CD4-positive, alpha-beta T cell treated with Interleukin-6 for 4 hours (primary cell): Measurements from ENCODE around the gene SHISAL1.

Experiments used
- DNase-seq: peaks from one replicate; pipeline ENCODE4 v3.0.0-alpha.2; 2020; ENCODE audit warnings: mixed read lengths

SHISAL1 gene

GRCh38 chr22:44341431-44342346 is 28.9 kb upstream of the SHISAL1 start:
- no peak for DNase-seq

GRCh38 chr22:44340271-44341239 is 27.8 kb upstream of the SHISAL1 start:
- DNase-seq: no peak

DNA sequence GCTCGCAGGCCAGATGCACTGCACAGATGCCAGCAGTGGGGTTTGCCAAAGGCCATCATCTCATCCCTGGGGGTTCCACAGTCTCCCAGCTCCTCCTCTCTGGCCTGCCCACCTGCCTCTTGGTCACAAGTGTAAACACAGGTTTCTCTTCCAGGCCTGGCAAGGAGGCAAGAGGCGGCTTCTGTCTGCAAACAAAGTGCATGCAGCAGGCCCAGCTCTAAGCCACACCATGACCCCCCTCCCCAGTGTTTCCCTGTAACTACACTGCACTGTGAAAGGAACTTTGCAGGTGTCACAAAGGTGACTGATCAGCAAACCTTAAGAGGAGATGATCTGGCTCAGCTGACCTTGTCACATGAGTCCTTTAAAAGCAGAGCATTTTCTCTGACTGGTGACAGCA is 26.2 kb upstream of the SHISAL1 start:
- DNase-seq: no peak

DNA sequence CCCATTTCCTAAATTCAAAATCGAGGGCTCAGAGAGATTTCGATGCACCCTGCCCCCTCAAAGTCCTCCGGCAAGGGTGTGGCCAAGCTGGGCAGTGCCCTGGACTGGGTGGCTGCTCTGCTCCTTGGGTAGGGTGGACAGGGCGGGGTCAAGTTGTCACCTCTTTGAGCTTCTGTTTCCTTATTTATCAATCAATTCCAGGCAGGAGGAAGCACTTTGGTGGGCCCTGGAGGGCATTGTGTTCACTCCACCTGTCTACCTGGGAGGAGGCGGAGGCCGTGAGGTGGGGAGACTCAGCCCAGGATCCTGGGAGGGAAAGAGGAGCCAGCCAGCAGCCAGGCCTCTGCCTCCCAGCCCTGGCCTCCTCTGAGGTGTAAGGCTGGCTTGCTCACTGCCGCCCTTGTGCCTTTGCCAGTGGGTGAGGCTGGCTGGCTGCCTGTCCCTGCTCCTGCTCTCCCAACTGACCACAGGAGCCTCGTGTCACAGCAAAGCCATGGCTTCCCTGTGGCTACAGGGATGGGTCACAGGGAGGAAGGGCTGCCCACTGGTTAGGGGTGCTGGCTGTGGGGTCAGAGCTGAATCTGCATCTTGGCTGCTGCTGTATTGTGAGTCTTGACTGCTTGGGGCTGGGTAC is 25.5 kb upstream of the SHISAL1 start:
- DNase-seq: no peak

GRCh38 chr22:44337678-44338004 is 24.9 kb upstream of the SHISAL1 start:
- no peak for DNase-seq

DNA sequence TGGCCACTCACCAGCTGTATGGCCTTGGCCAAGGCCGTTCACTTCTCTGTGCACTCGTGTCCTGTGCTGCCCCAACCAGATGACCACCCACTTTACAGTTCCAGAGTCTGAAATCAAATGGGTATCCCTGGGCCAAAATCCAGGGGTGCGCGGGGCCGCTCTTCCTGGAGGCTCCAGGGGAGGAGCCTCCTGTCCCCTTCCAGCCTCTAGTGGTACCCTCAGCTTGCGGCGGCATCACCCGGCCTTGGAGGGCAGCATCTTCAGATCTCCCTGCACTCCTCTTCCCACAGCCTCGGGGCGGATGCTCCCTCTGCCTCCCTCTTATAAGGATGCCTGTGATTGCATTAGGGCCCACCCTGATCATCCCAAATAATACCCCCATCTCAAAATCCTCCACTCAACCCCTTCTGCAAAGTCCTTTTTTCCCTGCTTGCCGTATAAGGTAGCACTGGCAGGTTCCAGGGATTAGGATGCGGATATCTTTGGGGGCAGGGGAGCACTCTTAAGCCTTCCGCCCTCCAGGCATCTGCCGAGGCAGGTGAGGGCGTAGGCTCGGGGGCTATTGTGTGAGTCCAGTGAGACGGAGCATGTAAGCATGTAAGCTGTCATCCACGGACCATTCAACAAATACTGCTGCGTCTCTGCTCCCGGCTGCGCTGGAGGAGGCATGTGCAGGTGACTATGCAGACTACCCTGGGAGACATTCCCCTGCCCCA is 24.4 kb upstream of the SHISAL1 start:
- no peak for DNase-seq

DNA sequence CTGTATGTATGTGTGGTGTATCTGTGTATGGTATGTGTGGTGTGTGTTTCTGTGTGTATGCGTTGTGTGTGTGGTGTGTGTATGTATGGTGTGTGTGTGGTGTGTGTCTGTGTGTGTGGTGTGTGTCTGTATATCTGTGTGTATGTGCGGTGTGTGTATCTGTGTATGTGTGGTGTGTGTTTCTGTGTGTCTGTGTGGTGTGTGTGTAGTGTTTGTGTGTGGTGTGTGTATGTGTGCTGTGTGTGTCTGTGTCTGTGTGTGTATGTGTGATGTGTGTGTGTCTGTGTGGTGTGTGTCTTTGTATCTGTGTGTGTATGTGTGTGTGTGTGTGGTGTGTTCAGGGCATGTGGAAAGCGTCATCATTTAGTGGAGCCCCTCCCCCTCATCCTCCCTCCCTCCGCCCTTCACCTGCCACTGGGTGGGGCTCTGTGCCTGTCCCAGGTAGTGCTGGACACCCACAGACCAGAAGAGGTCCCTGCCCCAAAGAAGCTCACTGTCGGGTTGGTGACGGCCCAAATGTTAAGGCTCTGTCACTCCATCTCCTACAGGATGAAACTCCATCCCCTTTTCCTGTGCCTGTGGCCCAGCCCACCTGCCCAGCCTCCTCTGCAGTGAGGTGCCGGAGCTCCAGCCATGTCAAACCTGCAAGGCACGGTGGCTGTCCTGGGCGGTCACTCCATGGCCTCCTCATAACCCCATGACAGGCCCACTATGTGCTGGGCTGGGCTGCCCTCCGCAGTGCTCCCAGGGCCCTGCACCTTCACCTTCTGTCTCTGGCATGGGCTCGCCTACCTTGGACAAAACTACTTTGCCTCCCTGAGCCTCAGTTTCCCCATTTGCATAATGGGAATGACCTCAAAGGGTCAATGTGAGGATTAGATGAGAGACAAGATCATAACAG is 23.4 kb upstream of the SHISAL1 start:
- no peak for DNase-seq

GRCh38 chr22:44335066-44335839 is 22.5 kb upstream of the SHISAL1 start:
- no peak for DNase-seq

DNA sequence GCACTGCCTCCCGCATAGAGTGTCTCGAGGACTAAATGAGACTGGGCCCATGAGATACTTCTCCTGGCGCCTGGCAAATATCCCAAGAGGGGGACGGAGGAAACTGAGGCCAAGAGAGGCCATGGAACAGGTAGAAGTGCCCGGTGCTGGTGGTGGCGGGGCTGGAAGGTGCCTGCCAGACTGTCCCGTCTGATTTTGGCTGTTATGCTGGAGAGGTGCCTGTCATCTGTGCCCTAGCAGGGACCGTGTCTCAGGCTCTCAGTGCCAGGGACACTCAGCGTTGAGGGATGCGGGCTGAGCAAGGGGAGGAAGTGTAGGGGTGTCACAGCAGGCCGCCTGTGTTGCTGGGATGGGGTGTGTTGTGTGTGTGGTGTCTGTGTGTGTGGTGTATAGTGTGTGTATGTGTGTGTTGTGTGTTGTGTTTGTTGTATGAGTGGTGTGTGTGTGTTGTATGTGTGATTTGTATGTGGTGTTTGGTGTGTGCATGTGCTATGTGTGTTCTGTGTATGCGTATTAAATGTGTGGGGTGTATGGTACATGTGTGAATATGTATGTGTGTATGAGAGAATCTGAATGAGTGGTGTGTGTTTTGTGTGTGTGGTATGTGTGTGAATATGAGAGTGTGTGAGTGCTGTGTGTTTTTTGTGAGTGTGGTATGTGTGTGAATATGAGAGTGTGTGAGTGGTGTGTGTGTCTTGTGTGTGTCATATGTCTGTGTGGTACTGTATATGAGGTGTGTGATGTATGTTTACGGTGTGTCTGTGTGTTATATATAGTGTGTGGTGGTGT is 21.3 kb upstream of the SHISAL1 start:
- no peak for DNase-seq

DNA sequence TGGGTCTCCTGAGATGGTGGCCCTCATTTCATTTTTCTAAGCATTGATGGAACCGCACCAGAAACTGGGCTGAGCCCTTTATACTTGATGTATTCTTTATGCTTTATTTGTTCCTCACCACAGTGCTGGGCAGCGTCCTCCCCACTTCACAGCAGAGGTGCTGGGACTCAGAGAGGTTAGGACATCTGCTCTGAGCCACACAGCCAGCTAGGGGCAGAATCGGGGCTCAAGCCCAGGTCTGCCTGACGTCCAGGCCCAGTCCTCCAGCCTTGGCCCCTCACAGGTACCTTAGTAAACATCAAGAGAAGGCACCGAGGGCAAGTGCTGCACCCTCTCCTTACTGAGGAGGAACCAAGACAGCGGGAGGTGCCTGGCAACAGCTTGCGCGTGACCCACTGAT is 20.2 kb upstream of the SHISAL1 start:
- no peak for DNase-seq

DNA sequence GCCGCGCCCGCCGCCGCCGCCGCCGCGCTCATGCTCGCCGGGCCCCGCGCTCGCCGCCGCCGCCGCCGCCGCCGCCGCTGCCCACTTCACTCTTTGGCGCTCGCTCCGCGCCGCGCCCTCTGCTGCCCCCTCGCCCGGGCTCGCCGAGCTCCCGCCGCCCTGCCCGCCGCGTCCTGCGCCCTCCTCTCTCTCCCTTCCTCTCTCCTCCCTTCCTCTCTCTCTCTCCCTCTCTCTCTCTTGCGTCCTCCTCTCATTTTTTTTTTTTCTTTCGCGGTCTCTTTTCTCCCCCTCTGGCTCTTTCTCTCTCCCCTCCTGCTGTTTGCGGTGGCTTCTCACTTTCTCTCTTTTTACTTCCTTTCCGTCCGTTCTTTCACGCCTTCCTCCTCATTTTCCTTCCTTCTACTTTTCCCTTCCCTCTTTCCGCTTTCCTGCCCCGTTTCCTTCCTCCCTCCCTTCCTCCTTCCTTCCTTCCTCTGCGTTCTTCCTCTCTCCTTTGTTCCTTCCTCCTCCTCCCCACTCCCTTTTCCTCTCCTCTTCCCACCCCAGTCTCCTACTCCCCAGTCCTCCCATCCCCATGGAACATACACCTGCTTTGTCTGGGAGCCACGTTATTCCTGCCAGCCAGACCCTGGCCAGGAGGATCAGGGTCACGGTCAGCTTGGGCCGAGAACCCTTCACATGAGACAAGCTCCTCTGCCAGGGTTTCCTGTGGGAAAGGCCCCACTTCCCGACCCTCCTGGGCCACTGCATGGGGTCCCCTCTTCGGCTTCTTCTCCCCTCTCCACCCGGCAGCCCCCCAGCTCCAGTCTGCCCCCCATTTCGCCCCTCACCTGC is 19.3 kb upstream of the SHISAL1 start:
- DNase-seq: no peak

GRCh38 chr22:44330744-44331660 is 18.3 kb upstream of the SHISAL1 start:
- no peak for DNase-seq

DNA sequence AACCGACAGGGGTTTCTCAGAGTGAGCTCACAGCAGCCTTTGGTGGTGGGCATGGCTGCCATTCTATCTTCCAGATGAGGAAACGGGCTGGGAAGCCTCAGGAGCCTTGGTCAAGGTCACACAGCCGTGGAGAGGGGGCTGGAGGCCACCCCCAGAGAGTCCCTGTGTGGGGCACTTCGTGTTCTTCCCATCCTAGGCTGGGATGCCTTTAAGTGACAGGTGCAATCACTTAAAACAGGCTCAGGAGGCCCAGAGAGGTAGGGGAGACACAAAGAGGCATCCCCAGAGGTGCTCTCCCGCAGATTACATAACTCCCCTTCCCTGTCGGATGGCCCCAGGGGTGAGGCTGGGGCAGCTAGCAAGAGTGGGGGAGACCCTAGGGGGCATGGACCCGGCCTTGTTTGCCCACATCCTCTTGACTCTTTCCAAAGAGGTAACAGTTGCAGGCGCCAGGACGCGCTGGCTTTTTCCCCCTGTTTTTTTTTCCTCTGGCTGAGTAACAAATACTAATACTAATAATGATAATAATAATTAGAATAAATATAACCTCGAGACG is 17.5 kb upstream of the SHISAL1 start:
- no peak for DNase-seq

DNA sequence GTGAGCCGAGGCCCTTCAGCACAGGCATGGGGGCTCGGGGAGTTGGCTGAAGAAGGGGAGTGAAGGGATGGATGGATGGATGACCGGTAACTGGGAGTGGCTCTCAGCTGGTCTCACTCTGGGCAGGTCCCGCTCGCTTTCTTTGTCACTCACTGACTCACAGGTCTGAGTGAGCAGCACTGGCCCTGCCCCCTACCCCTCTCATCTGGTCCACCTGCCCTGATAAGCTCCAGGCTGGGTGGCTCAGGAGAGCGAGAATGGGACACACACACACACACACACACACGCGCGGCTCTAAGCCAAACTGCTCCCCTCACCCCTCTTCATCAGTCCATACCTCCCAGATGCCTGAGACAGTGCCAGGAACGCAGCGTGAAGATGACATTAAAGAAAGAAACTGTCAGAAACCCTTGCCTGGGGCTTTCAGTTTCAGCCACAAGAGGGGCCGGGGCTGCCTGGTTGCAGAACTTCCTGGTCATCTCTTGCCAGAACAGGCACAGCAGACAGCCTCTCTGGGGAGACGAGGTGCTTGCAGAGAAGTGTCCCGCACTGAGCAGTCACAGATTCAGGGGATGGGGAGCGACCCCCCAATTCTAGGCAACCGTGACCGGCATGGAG is 16.5 kb upstream of the SHISAL1 start:
- DNase-seq: no peak

GRCh38 chr22:44328762-44329161 is 16.0 kb upstream of the SHISAL1 start:
- no peak for DNase-seq

DNA sequence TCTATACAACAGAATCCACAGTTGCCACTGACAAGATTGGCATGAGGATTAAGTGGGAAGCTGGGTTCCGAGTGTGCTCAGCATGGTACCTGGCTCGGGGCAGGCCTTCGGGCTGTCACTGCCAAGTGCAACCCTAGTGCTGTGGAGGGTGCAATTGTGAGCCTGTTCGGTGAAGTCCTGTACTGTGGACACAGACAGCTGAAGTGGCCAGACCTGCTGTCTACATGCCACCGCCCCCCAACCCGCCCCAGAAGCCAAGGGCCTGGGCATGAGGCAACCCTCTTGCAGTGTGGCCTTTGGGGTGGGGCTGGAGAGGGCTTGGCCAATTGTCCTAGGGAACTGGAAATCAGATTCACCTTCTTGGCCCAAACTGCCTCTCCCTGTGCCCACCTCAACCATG is 15.6 kb upstream of the SHISAL1 start:
- no peak for DNase-seq

DNA sequence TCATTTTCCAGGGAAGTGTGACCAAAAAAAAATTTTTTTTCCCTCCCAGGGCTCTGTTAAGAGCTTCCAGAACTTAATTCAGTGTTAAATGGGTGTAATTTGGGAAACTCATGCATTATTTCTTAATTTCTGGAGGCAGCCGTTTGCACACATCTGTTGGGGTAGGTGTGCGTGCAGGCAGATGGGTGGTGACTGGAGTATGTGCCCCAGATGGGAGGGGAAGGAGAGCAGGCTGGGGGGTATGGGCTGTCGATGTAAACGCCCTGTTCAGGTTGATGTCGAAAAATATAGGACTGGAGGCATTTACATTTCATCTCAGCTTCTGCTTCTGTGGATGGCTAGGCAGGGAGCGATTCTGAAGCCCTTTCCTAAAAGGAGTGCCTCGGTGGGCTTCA is 13.7 kb upstream of the SHISAL1 start:
- no peak for DNase-seq
